Measurements from ENCODE around the gene PPM1H.

PPM1H gene

DNA sequence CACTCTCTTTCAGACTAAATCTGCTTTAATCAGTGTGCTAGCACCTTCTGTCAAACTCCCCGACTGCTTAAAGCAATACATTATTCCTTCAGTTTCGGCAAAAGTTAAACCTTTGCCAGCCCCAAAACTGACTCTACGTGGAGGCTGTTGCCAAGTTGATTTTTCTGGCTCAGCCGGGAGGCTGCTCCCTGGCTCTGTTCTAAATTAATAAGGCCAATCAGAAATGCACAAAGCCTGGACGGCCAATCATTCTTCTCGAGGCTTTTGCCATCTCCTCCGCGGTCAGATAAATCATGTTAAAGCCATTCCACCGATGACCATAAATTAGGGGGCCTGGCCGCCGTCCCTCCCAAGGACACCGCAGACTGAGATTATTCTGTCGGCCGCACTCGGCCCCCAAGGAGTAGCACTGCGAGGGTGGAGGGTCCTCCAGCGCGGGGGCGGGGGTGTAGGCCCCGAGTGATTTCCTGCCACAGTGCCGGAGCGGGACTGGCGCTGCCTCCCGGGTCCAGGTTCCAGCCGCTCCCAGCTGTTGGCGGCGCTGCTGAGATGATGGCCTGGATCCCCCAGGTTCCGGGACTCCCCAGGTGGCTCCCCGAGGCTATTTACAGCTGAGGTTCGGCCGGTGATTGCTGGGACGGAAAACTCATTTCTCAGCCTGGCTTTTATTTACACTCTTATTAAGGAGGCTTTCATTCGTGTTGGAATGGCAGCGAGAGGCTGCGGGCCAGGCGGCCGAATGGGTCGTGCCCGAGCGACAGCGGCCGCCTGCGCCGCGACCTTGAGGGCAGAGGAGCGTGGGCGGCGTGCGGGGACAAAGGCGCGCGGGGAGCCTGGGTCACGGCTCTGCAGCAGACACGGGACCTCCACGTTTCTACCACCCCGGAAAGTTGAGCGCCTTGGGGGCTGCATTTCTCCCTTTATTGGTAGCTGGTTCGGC lies 303.2 kb downstream of the PPM1H start:
- peak; percentile 28 to 79 for DNase-seq

DNA sequence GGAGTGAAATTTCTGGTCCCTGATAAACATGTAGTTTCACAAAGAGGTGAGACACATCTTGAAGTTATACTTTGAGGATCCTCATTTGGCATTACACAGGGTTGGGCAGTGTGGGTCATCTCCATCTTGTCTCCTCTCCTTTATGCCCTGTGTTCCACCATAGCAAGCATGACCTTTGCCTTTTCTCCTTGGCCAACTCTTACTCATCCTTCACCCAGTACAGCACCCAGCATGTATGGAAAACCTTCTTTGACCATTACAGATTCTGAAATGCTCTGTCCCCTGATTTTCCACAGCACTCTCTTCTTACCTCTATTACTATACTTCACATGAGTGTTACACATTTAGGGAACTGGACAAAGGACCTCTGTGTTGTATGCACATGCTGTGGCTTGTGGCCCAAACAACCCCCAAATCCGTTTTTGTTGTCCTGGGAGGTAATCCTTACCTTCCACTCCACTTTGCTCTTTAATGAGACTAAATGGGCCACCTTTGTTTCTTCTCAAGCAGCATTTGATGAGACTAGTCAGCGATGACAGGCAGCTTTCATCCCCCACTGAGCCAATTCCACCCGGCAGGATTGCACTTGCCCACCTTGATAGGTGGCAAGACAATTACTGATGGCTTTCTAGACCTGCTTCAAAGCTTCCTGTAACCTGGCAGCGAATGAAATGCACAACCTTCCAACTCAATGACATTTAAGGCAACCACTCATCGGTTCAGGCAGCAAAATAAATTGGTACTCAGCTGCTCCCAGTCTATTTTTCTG lies 304.8 kb downstream of the PPM1H start:
- no peak for DNase-seq

DNA sequence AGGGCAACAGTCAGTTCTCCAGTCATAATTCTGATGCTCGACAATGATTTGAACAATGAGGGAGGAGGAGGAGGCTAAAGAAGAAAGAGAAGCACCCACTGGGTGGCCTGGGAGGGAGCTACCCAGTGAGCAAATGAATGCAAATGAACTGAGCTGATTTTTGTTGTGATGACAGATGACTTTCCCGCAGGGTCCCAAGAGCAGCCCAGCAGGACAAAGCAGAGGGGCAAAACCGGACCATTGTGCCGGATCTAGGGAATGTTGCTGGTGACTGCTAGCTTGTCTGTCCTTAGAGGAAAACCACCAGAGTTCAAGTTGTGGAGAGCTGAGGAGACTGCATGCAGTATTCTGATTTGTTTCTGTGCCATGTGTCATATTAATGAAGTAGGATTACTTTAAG lies 305.5 kb downstream of the PPM1H start:
- DNase-seq: no peak

DNA sequence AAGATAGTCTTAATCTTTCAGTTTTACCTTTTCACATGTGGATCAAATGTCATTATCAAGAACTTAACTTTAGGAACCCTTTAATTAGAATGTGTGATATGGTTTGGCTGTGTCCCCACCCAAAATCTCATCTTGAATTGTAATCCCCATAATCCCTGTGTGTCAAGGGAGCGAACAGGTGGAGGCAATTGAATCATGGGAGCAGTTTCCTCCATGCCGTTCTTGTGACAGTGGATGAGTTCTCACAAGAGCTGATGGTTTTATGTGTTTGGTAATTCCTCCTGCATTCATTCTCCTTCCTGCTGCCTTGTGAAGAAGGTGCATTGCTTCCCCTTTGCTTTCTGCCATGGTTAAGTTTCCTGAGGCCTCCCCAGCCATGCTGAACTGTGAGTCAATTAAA lies 307.8 kb downstream of the PPM1H start:
- DNase-seq: no peak

DNA sequence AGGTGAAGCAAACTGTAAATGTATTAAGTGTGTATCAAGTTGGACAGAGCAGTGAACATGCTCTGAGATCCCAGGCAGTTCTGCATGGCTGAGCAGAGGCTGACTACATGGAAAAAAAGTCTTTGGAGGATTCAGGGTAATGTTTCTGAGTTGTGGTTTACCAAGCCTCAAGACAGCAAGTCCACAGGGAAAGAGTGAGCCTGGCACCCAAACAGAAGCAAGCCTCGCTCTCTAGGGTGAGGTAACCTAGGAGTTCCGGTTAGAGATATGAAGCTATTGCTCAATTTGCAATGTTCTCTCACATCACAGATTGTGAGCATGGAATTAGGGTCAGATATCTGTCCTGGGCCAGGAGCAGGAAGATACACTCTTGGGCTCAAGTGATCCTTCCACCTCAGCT lies 309.7 kb downstream of the PPM1H start:
- DNase-seq: no peak

DNA sequence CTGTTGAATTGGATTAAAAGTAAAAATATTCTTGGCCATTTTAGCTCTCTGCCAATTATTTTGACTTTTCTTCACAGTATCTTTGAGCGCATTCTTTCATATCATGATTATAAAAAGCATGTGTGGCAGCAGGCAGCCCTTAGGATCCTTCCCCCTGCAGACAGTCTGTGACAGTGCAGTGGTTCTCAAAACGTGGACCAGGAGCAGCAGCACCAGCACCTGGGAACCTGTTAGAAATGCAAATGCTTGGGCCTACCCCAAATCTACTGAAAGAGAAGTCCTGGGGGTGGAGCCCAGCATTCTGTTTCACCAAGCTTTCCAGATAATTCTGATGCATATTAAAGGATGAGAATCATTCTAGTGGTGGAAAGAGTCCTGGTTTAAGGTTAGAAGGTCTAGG lies 312.8 kb downstream of the PPM1H start:
- DNase-seq: no peak

DNA sequence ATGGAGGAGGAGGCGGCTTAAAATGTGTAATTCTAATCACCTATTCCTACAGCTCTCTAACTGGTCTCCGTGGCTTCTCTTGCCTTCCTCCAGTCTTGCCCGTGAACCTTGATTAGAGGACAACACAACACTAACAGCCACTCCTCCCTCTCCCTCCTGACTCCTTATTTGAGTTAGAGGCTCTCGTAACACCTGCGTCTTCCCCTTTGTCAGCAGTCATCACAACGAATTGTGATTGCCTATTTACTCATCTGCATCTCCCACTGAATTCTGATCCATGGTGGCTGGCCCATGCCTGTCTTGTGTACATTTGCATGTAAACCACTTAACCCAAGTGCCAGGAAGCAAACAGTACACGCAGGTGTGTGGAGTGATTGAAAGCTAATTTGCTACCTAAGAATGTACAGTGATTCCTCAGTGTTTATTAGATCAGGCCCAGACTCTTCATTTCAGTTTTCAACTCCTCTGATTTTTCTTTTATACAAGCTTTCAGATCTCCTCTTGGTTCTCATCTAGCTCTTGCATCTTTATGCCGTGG lies 313.8 kb downstream of the PPM1H start:
- DNase-seq: no peak

DNA sequence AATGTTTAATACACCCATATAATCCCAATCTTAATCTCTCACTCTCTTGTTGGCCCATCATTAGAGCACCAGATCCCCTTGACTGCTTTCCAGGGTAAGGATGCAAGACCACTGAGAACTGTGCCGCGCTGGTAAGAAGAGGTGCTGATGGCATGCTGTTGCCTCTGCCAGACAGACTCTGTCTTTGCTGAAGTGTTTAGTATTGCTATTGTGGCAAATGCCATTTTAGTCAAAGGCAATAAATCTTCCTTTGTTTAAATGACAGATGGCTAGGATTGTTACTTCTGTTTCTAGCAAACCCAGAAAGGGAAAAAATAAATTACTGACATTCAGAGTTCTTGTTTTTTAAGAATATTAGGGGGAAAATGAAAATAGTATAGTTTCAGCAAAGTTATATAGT lies 316.0 kb downstream of the PPM1H start:
- DNase-seq: no peak

DNA sequence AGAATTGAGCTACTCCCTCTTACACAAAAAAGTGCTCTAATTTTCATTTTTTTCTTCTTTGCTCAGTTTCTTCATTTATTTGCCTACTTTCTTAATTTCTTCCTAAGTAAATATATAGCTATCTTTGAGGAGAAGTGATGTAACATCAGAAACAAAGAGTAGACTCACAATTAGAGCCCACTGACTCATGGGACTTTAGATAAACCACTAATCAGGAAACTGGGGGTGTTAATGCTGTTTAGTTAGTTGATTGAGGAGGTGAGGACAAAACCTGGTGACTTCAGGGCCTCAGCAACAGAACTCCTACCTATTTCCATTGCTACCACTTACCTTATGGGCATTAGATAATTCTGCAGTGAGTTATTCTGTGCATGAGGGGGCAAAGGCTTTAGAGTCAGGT lies 316.6 kb downstream of the PPM1H start:
- no peak for DNase-seq

DNA sequence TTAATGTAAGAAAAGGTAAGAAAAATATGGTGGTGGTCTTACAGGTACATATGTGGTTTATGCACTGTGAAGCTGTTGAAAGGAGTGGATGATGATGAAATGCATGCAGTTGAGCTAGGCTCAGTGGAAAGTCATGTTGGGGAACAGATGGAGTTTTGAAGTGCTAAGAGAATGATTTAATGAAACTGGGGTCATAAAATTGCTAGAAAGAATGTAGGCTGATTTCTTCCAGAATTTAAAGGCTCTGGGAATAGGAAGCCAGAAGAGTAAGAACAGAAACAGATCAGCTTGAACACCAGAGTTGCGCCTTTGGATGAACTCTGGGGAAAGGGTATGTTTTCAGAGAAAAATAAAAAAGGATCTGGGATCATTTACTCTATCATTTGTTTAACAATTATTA lies 321.9 kb downstream of the PPM1H start:
- DNase-seq: no peak

DNA sequence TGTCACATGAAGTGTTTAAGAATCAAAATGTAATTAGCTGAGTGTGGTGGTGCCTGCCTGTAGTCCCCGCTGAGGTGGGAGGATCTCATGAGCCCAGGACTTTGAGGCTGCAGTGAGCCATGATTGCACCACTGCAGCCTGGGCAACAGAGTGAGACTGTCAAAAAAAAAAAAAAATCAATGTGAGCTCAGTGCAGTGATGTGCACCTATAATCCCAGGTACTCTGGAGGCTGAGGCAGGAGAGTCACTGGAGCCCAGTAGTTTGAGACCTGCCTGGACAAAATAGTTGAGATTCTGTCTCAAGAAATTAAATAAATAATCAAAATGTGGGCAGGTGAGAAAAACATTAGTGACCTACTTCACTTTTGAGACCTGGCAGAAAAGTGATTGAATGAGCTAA lies 328.3 kb downstream of the PPM1H start:
- DNase-seq: no peak

DNA sequence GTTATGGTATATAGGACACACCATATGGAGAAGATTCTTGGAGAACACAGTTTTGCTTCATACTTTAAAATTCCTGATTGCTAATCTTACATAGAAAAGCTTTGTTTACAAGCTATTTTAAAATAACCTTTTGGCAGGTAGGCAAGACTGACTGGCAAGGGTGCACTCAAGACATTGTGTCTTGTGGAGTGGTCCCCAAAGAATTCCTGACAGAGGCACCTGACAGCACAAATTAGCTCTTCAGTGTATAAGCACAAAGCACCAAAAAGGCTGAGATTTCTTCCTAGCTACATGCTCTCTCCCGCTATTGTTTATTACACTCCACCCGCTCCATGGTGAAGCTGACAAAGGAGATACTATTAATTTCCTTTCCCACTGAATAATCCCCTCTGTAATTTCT lies 329.0 kb downstream of the PPM1H start:
- DNase-seq: no peak

DNA sequence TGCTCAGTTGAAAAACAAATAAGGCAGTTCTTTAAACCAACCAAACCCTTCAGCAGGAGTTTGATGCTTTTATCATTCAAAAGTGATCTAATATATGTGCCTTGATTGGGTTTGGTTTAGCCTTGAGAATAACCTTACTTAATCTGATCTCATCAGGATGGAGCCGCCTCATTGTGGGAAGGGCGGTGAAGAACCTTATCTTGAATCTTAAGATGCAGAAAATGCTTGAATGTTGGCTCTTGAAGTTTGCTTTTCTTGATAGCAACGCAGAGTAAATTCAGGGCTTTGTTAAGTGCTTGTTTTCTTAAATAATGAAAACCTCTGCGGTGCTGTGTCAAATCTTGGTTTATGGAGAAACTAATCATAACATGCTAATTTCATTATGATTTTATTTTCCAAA lies 330.1 kb downstream of the PPM1H start:
- DNase-seq: no peak

DNA sequence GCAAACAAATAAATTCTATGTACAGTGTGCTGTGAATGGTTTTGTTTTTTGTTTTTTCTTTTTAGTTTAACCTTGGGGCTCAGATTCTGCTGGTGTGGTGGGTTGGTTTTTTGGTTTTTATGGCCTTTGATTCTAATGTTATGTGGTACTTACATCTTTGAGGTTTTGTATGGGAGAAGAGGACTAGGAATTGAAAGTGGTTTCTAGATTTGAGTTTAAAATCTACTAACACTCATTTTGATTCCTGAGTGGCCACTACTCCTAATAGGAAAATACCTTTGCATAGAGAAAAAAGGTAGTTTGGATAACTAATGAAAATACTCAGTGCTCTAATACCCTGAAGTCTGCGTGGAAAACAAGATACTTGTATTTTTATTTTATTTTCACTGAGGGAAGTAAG lies 330.6 kb downstream of the PPM1H start:
- DNase-seq: no peak

DNA sequence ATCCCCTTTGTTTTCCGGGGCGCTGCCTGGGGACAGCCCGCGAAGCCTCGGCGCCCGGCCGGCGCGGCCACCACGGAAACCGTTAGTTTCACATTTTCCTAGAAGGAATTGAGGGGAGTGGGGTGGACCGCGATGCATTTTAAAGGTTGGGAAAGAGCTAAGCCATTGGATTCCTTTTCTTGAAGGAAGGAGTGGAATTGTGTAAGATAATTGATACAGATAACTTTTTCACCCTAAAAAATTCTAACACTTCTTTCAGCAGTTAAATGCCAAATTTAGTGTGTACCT lies 331.2 kb downstream of the PPM1H start:
- no peak for DNase-seq

DNA sequence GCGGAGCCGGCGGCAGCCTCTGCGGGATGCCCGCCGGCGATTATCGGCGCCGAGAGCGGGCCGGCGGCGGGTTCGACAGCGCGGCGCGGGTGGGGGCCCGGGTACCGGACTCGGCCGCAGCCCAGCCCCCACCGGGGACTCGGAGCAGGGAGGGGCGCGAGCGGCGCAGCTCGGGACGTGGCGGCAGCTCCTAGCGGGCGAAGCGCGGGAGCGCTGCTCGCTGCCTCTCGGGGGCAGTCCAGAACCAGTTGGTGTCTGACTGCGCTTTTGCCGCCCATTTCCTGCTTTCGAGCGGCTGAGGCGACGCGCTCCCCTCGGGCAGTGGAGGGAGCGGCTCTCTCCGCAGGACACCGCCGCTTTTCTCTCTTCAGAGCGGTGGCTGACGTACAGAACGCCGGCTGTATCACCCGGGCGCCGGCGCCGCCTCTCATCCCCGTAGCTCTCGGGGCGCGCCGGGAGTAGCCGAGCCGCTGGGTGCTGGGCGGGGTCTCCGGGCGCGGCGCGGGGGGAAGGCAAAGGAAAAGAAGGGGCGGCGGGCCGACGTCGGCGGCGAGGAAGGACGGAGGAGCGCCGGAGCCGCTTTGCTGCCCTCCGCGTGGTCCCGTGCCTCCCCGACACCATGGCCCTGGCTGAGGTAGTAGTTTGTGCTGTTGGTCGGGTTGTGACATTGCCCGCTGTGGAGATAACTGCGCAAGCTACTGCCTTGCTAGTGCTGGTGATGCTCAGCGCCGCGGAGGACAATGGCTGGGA lies 331.7 kb downstream of the PPM1H start:
- DNase-seq: peak in 1 of 2 experiments; percentile 16

DNA sequence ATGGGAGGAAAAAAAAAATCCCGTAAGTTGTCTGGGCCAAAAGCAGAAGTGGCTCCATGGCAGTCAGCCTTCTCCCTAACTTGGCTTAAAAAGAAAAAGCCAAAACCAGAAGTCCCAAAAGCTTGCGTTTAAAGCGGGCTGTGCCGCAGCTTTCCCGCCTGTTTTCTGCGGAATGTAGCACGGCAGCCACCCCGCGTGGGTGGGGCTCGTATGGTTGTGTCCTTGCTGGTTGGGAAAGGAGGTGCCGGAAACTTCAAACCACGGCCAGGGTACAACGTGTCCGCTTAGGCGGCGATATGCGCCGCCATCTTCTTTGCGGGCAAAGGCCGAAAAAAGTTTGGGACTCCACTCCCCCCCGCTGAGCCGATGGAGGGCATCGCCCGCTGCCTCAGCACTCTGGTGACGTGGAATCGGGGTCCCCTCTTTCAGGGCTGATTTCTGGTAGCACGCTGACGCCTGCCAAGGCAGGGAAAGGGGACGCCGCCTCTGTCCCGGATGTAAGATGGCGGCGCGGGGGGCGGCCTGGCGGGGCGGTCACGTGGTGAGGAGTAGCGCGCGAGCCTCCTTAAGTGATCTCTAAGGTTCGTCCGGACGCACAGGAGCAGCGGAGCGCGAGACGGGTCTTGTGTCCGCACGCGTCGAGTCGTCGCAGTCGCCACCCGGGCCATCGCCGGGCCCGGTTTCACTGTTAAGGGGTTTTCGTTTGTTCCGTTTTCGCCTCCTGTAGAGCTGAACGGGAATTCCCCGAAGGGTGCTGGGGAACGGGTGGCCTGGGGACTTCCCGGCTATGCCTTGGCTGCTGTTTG lies 332.5 kb downstream of the PPM1H start:
- DNase-seq: peak in 1 of 2 experiments; percentile 52

DNA sequence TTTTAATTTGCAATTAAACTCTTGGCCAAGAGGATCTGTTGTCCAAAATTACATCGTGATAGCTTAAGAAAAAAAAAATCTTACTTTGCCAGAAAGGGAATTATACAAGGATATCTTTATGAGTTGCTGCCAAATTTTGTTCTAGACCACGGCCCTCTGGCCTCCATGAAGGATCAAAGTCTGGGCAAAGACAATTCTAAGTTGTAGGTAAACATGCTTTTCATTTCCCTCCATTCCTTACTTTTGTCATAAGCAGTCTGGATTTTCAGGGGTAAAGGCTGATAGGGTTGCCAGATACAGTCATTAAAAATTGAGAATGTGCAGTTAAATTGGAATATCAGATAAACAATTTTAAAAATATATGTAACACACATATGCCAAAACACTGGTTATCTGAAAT lies 333.2 kb downstream of the PPM1H start:
- no peak for DNase-seq

DNA sequence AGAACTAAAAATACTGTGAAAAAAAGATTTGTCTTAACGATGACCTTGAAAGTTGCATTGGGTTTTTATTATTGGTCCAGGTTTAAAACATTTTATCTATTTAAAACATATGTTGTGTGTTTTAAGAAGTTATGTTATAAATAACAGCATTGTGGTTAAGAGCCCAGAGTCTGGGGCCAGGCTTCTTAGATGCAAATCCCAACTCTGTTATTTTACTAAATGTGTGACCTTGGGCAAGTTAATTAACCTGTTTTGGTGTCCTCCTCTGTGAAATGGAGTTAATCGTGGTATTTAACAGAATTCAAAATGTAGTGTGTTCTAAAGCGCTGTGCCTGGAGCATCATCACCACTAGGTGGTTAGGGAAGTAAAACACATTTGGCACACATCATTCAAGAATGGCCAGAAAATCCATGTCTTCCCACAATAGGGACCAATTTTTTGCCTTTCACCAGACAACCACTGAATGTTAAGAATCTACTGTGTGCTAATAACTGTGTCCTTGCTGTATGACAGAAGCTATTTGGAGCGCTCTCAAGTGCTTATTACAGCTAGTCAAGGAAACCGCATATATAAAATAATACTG lies 335.0 kb downstream of the PPM1H start:
- no peak for DNase-seq

DNA sequence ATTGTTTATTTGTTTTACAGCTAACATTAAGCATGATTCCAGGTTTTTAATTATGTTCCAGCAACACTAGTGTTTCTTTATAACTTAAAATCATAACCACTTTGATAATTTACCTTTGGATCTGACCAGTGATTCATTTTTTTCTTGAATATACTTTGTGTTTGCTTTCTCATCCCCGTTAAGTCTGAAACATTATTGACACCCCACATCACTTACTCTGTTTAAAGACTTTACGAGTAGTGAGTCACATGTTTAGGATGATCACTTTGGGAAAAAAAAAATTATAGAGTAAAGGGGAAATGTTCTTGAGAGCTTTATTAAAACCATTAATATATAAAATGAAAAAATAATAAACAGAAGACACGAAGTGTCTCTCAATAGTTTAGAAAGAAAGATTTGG lies 336.1 kb downstream of the PPM1H start:
- no peak for DNase-seq

DNA sequence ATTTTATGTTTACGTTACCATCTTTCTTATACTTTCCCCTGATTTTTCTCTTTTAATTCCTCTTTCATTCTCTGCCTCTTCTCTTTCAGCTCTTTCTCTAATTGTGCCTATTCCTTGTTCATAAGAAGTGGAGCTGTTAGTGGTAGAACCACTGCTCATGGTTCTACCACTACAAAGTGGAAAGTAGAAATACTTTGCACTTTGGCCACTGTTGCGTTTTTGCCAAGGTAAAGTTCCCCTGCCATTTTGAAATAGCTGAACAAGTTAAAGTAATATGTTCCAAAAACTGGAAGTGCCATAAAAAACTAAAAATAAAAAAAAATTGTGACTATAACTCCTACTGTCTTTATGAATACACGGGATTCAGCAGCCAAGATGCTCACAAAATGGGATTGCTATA lies 337.7 kb downstream of the PPM1H start:
- no peak for DNase-seq
